Measurements from ENCODE around the gene SLC49A4.

- TF ChIP-seq CTCF (conservative IDR thresholded peaks at IDR 0.05; ENCODE audit: low read length) (no peak), EZH2phosphoT487 (IDR thresholded peaks at IDR 0.05; ENCODE audit: borderline replicate concordance) (no peak)
These were observed 31.4 kb downstream of the SLC49A4 start for GRCh38 chr3:122826278-122826677.
